IPS-NIHi7 (cell line): ENCODE results near the gene ADSS1.
"Not testable (repeated sequence)": the region's sequence is repeated elsewhere in the genome, so short reads cannot be mapped to it uniquely, and the experiment has no call there.

Experiments
- DNase-seq: peaks from one replicate; pipeline ENCODE4 v3.0.0; 2012; ENCODE audit warnings: mixed read lengths; ENCODE audit errors: extremely low spot score

ADSS1 gene

DNA sequence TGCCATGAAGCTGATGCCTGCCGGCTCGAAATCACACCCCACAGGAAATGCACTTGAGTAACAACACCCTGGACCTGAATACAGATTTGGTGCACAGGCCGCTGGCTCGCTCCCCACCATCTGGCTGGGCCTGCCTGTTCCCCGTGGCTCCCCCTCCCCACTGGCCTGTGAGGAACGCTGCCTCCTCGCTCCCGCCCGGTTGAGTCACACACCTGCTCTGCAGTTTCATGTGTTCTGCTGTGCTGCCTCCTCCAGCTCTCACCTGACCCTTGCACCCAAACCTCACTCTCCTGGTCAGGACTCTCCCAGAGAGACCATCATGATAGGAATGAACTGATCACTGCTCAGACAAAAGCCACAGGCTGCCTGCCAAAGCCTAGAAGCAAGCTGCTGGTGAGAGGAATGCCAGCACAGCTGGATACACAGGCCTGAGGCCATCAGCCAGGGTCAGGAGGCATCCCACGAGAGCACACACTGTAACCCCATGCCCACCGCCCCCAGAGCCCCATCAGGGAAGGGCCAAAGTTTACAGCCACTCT, 25.2 kb downstream of the ADSS1 start:
- DNase-seq: no peak

DNA sequence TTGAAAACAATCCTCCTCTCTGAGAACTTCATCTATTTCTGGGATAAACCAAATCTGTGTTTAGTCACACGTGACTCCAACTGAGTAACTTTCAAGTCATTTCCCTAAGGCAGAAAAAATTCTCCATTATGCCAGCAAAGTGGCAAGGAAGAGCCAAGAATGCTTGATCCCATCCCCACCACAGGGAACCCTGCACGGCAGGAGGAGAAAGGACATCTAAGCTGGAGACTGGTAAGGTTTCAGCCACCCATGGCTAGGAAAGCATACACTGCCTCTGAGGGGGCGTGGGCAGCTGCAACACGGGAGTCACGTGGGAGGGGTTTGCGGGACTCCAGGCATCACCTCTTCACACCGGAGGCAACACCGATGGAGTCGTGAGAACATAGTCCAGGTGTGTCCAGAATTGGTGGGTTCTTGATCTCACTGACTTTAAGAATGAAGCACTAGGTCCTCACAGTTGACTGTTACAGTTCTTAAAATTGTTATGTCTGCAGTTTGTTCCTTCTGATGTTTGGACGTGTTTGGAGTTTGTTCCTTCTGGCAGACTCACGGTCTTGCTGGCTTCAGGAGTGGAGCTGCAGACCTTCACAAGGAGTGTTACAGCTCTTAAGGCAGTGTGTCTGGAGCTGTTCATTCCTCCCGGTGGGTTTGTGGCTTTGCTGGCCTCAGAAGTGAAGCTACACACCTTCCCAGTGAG, 26.2 kb downstream of the ADSS1 start:
- no peak for DNase-seq

DNA sequence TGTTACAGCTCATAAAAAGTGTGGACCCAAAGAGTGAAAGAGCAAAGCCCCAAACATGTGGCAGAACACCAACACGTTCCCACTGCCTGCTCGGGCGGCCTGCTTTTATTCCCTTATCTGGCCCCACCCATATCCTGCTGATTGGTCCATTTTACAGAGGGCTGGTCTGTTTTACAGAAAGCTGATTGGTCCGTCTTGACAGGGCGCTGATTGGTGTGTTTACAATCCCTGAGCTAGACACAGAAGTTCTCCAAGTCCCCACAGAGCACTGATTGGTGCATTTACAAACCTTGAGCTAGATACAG, 26.7 kb downstream of the ADSS1 start:
- DNase-seq: not testable (repeated sequence)

DNA sequence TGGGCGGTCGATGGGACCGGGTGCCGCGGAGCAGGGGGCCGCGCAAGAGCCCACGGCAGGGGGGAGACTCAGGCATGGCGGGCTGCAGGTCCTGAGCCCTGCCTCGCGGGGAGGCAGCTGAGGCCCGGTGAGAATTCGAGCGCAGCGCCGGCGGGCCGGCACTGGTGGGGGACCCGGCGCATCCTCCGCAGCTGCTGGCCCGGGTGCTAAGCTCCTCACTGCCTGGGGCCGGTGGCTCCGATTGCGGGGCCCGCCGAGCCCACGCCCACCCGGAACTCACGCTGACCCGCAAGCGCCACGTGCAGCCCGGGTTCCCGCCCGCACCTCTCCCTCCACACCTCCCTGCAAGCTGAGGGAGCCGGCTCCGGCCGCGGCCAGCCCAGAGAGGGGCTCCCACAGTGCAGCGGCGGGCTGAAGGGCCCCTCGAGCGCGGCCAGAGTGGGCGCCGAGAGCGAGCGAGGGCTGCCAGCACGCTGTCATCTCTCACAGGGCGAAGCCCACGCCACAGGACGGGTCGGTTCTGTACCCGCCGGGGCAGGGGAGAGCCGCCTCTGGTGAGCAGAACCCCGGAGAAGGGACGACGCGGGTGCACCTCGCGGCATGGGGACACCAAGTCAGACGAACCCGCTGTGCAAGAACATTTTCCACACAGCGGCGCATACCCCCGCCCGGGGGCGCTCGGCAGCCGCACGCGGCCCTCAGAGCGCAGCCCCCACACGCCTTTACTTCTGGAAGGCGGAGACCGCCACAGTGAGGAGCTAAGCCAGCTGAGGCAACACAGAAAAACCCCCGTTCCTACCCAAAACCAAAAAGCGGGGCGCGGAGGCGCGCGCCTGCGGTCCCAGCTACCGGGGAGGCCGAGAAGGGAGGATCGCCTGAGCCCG, 27.8 kb downstream of the ADSS1 start:
- DNase-seq: no peak

DNA sequence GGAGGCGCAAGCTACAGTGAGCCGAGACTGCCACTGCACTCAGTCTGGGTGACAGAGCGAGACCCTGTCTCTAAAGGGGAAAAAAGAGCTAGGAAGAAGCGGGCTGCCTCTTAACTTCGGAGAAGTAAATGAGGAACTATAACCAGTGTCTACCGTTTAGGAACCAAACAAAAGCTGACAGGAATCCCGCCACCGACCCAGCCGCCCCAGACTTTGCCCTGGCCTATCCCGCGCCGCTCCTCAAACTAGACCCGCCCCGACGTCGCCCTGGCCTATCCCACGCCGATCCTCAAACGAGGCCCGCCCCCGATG, 28.4 kb downstream of the ADSS1 start:
- DNase-seq: no peak

DNA sequence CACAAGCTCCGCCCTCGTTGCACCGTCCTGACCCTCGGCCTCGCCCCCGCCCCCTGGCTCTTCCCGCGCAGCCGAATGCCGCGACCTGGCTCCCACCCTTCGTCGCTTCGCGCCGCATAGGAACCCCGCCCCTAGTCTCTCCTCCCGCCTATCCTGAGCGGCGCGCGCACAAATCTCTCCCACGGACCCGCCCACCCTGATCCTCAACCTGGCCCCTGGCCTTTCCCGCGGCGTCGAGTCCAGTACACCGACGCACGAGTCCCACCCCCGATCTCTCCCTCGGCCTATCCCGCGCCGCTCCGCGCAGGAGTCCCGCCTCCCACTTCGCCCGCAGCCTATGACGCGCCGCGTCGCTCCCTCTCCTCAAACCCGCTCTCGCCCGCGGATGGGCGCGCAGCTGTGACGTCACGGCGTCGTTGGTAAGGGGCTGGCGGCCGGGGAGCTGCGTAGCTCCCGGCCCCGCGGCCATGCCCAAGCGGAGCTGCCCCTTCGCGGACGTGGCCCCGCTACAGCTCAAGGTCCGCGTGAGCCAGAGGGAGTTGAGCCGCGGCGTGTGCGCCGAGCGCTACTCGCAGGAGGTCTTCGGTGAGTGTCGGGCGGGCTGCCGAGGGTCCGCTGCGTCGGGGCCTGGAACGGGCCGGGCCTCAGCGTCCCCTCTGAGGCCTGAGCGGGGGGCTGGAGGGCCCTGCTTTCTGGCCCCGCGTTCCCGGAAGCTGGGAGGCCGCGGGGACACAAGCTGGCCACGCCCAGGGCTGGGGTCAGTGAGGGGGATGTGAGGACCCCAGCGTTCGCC, 28.9 kb downstream of the ADSS1 start, which contains the start of gene SIVA1:
TSS of gene SIVA1 (plus strand) at position 413 of the 793 bp plus-strand sequence. CDS start at position 468, 55 bp downstream.
- DNase-seq: peak; percentile 100

DNA sequence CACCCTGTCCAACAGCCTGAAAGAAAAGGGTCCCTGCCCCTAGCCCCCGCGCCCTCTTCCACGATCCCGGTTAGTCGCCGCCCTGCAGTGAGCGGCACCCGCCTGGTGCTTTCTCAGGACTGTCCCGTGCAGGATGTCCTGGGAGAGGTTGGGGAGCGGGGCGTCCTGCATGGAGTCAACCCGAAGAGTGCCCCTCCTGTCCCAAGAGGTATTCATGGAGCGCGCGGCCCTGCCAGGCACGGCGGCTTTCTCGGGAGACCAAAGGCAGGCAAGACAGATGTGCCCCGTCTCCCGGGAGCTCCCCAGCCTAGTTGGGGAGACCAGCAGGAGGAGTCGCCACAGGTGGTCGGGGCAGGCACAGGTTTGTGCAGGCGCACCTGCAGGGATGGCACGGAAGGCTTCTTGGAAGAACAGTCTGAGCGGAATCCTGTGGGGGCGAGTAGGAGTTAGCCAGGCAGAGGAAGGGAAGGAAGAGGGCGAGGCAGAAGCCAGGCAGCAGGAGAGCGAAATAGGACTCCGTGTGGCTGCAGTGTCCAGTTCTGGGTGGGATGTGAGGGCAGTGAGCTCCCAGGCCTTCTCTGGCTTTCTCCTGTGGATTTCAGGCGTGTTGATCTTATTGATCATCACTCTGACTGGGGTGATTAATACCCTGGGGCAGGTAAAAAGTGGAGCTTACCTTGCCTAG, 29.6 kb downstream of the ADSS1 start:
- no peak for DNase-seq

DNA sequence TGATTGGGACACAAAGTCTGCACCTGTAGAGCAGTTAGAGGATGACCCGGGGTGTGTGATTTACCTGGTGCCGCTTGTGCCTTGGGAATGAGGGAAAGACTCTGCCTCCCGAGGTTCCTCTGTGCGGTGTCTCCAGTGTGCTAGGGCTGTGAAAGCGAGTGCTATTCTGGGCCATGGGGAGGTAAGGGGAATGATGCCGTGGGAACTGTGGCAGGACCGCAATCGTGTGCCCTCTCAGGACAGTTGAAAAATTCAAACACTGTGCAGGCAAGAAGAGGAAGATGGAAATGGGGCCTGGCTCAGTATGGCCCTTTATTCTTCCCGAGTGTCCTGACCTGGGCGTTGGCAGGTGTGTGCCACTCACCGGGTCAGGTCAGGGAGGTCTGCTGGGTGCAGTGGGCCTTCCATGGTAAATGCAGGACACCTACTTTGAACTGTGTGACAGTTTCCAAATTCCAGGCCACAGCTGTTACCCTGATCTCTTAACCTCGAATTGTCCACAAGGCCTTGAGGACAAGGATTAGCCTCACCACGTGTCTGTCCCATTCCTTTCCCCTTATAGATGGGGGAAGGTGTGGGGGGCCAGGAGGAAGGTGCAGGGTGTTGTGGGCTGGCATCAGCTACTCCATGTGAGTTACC, 30.3 kb downstream of the ADSS1 start:
- DNase-seq: no peak

DNA sequence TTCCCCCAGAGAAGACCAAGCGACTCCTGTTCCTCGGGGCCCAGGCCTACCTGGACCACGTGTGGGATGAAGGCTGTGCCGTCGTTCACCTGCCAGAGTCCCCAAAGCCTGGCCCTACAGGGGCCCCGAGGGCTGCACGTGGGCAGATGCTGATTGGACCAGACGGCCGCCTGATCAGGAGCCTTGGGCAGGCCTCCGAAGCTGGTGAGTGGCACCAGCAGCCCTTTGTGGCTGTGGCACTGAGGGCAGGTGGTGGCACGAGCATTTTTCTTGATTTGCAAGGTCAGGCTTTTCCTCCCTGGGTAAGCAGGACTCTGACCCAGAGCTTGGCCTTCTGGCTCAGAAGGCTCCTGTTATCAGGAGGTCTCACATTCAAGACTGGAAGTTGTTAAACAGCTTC, 31.6 kb downstream of the ADSS1 start:
- DNase-seq: no peak

DNA sequence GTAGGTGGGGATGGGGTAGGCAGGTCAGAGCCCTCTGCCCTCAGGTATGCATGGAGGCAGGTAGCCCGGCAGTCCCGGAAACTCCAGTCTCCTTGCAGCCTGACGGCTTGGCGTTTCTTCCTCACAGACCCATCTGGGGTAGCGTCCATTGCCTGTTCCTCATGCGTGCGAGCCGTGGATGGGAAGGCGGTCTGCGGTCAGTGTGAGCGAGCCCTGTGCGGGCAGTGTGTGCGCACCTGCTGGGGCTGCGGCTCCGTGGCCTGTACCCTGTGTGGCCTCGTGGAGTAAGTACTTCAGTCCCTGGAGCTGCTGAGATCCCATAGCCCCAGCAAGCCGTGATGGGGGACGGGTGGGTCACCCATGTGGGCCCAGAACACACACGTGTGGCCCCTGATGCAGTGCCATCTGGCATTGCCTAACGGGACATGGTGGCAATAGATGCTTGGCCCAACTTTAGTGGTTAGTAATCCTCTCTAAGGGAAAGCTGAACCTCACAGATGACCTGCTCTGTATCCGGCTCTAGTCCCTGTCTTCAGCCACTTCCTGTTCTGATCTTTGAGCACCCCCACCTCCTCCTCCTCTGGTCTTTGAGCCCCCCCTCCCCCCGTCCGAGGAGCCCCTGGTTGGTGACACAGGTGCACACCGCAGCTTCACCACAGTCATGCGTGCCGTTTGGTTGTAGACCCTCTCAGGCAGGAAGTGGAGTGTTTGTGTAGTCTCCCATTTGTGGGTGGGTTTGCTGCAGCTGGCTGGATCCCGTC, 32.6 kb downstream of the ADSS1 start:
- DNase-seq: no peak

DNA sequence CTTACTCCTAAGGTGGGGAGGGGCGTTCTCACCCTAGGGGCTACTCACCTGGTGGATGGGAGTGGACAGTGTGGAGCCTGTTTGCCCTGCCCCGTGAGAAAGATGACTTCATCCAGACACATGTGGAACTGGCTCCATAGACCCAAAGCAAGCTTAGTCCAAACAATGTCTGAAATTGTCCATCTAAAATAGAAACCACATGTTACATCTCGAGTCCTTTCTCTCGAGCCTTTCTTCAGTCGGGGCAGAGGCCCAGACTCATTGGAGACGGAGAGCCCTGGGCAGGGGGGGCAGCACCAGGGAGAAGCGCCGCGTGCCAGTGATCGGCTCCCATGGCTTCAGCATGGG, 33.2 kb downstream of the ADSS1 start:
- no peak for DNase-seq

DNA sequence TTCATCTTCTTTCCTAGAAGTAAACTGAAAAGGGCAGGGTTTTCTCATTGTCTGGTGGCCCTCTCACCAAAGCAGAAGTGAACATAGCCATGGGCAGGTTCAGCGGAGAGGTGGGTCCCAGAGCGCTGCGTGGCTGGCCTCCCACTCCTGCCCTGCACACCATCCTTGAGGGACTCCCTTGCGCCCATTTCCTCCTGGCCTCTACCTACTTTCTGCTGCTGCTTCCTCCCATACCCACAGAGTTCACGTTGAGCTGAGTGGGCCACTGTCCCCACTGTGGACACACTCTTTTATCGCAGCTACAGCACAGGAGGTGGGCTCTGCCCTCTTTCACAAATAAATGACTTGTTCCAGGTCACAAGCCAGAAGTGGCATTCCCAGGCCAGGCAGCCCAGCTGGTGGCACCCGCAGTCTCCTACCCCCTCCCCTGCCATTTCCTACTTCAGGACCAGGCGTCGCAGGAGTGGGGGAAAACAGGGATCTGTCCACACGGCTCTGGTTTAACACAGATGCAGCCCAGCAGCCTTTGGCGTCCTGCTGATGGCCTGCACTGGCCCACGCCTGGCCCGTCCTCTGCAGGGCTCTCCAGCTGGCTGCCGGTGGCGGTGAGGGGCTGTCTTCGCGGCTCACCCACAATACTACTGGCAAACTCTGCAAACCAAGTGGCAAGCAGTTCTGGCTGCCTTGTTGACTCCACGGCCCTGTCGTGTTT, 33.8 kb downstream of the ADSS1 start:
- no peak for DNase-seq

DNA sequence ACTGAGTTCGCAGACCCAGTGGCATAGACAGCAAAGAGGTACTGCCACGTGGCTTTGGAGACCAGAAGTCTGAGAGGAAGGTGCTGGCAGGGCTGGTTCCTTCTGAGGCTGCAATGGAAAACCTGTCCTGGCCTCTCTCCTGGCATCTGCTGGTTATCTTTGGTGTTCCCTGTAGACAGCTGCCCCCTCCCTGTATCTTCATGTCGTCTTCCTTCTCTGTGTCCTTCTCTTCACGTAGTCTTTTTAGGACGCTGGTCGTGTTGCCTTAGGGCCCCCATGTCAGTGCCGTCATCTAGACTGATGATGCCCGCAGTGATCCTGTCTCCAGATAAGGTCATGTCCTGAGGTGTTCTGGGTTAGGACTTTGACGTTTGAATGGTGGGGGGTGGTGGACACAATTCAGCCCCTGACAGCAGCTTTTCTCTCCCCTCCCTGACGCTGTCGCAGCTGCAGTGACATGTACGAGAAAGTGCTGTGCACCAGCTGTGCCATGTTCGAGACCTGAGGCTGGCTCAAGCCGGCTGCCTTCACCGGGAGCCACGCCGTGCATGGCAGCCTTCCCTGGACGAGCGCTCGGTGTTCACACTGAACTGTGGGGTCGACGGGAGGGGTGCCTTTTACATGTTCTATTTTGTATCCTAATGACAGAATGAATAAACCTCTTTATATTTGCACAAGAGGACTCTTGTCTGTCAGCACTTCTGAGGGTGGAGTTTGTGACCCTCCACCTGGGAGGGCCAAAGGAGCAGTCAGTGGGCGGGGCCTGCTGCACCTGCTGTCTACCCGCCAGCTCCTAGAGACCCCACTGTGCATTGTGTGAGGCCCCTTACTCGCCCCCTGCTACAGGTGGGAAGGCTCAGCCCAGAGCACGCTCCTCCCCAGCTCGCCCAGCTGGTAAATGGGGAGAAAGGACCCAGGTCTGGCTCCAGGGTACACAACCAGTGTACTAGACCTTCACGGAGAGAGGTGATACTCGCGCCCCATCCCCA, 35.2 kb downstream of the ADSS1 start:
- DNase-seq: no peak

DNA sequence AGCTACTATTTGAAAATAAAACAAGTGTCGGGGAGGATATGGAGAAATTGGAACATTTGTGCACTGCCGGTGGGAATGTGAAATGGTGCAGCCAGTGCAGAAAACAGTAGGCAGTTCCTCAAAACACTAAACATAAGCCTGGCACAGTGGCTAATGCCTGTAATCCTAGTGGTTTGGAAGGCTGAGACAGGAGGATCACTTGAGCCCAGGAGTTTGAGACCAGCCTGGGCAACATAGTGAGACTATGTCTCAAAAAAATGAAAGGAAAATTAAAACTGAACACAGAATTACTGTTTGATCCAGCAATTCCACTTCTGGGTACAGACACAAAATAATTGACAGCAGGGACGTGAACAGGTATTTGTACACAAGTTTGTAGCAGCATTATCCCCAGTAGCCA, 41.5 kb downstream of the ADSS1 start:
- no peak for DNase-seq

DNA sequence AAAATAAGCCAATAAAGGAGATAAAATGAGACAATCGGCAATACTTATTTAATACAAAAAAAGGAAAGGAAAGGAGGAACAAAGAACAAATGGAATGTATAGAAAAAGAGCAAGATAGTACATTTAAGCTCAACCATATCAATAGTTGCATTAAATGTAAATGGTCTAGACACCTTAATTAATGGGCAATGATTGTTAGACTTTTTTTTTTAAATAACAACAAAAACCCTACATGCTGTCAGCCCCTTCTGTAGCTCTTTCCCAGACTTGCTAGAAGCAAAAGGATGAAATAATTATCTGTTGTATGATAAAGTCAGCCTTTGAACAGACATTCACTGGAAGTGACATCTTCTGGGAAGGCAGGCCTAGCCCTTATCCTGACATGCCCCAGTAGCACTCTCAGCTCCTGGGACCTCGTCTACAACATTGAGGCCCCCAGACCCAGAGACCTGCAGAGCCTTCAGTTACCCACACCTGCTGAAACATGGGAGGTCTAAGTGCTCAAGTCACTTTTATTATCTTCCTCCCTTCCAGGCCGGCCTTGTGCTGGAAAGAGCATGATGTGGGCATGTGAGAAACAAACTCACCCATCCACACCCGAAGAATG, 42.3 kb downstream of the ADSS1 start:
- no peak for DNase-seq

DNA sequence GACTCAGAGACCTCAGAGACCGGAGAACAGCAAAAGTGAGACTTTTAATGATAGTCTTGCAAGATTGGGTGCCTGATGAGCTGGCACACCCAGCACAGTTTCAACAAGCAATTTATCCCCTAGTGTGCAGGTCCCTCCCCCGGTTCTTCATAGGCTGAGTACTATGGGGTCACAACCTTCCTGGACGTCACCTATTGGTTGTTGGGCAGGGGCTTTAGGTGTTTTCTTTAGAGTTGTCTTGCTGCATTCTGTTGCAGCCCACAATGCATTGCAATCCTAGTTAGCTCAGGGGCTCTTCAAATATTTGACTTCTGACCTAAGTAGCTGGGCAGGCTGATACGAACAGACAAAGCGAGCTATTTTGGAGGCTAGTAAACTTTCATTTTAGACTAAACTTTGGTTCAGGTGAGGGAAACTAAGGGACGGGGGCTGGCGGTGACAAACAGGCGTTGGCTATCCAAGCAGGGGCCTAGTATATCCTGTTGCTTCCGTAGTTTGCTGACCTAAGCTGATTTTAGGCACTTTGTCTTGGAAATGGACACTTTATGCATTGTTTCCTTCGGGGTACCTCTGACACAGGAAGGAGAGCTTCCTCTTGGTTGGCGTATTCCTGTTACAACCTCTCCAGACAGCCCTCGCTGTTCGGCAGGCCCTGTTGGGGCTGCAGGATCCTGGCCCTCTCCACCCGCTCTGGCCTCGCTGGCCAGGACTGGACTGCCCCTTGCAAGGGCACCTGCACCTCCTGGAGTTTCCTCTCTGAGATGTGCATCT, 43.0 kb downstream of the ADSS1 start:
- no peak for DNase-seq

DNA sequence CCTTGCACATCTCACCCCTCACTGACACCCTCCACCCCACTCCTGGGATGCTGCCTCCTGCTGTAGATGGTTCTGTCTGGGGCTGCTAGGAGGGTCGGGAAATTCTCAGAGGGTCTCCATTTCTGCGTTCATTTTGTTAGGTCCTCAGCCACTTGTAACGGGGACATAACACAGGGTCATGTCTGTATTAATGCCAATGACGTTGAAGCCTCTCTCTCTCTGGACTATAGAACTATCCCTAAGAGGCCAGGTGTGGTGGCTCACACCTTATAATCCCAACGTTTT, 43.5 kb downstream of the ADSS1 start:
- no peak for DNase-seq
